Memory B cell (primary cell): ENCODE measurements around the gene STAT3.

Experiments used
- ATAC-seq: fragments of 150-1000 bp; cut with Tn5 transposase; 2 replicates; pipeline ENCODE4 v1.10.0; 2021; ENCODE audit warnings: low read depth, mild to moderate bottlenecking, moderate library complexity
- DNase-seq, 2 donors: peaks; one replicate each; pipeline ENCODE4 v3.0.0; 2022; ENCODE audit warnings: low spot score in 2 of 2
- H3K27ac Mint-ChIP-seq: one replicate; pipeline ENCODE4 v1.8.0; 2022; ENCODE audit warnings: mild to moderate bottlenecking, moderate library complexity, mixed read lengths
- H3K27me3 Mint-ChIP-seq: one replicate; pipeline ENCODE4 v1.8.0; 2022; ENCODE audit warnings: mixed read lengths
- H3K36me3 Mint-ChIP-seq: one replicate; pipeline ENCODE4 v1.8.0; 2022; ENCODE audit warnings: mild to moderate bottlenecking, mixed read lengths
- H3K4me1 Mint-ChIP-seq: one replicate; pipeline ENCODE4 v1.8.0; 2022; ENCODE audit warnings: mixed read lengths
- H3K4me3 Mint-ChIP-seq: one replicate; pipeline ENCODE4 v1.8.0; 2022; ENCODE audit warnings: mild to moderate bottlenecking, moderate library complexity, mixed read lengths
- H3K9me3 Mint-ChIP-seq: one replicate; pipeline ENCODE4 v1.8.0; 2022; ENCODE audit warnings: mixed read lengths

The STAT3 gene

GRCh38 chr17:42414704-42415409 is 26.6 kb upstream of the STAT3 start:
- DNase-seq (no peak), ATAC-seq (peak; percentile 78)
- no peaks in the 10 kb centered on the region for H3K36me3 Mint-ChIP-seq
- no peaks in the 10 kb centered on the region for H3K9me3 Mint-ChIP-seq
- H3K4me3 Mint-ChIP-seq: peak overlapping the region; percentile 66
- H3K27ac Mint-ChIP-seq: no peak overlapping the region
- peaks cover 11% of the 10 kb centered on the region for H3K4me1 Mint-ChIP-seq
- peaks cover 2% of the 10 kb centered on the region for H3K27me3 Mint-ChIP-seq

DNA sequence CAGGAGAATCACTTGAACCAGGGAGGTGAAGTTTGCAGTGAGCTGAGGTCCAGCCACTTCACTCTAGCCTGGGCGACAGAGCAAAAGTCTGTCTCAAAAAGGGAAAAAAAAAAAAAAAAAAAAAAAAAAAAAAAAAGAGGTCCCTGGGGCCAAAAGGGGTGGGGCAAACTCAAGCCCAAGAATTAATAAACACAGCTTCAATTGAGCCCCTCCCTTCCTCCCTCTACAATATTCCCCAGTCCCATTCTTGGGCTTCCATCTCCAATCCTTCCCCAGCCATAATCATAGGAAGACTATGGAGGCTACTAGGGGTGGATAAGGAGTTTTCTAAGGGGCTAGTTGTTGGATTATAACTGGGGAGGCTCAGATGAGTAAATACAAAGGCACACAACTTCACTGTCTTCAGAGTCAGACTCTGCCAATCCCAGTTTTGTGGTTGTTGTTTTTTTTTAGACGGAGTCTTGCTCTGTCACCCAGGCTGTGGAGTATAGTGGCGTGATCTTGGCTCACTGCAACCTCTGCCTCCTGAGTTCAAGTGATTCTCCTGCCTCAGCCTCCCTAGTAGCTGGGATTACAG is 25.3 kb upstream of the STAT3 start:
- DNase-seq (no peak), ATAC-seq (no peak)
- Mint-ChIP-seq H3K27me3 (no peaks in the 10 kb centered on the region), H3K4me1 (peaks cover 11% of the 10 kb centered on the region), H3K36me3 (no peaks in the 10 kb centered on the region), H3K9me3 (no peaks in the 10 kb centered on the region), H3K27ac (no peak overlapping the region), H3K4me3 (no peak overlapping the region)

DNA sequence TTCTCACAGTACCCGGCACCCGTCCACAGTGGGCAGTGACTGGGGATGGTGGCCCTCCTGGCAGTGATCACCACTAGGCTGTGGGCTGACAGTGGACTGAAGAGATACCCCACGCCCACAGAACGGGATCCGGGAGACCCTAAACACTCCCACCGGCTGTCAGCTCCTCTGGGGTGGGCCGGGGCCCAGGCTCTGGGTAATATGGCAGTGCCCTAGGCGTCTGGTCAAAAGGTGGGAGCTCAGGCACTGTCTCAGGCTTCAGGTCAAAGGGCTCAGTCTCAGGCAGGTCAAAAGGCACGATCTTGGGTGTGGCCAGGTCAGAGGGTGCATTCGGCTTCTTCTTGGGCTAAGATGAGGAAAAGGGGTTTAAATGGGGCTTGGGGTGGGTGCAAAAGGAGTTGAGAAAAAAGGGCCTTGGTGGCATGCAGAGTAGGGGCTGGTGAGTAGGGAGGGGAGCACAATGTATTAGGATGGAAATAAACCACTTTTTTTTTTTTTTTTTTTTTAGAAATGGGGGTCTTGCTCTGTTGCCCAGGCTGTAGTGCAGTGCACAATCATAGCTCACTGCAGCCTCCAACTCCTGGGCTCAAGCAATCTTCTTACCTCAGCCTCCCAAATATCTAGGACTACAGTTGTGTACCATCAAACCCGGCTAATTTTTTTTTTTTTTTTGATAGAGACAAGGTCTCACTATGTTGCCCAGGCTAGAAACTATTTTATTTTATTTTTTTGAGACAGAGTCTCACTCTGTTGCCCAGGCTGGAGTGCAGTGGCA is 23.9 kb upstream of the STAT3 start:
- Mint-ChIP-seq H3K27me3 (no peaks in the 10 kb centered on the region), H3K36me3 (no peaks in the 10 kb centered on the region), H3K9me3 (no peaks in the 10 kb centered on the region), H3K27ac (no peak overlapping the region), H3K4me1 (peaks cover 15% of the 10 kb centered on the region), H3K4me3 (no peak overlapping the region)
- no peak for DNase-seq
- no peak for ATAC-seq

GRCh38 chr17:42411361-42411760 is 23.1 kb upstream of the STAT3 start:
- Mint-ChIP-seq H3K36me3 (no peaks in the 10 kb centered on the region), H3K4me1 (peaks cover 15% of the 10 kb centered on the region), H3K27me3 (no peaks in the 10 kb centered on the region), H3K9me3 (no peaks in the 10 kb centered on the region), H3K27ac (no peak overlapping the region), H3K4me3 (no peak overlapping the region)
- ATAC-seq (no peak), DNase-seq (no peak)

- Mint-ChIP-seq H3K9me3 (no peaks in the 10 kb centered on the region), H3K4me3 (no peak overlapping the region), H3K27ac (no peak overlapping the region), H3K4me1 (peaks cover 16% of the 10 kb centered on the region), H3K27me3 (no peaks in the 10 kb centered on the region), H3K36me3 (no peaks in the 10 kb centered on the region)
- ATAC-seq: no peak
- no peak for DNase-seq
Observed at GRCh38 chr17:42410319-42410685, 22.1 kb upstream of the STAT3 start.

DNA sequence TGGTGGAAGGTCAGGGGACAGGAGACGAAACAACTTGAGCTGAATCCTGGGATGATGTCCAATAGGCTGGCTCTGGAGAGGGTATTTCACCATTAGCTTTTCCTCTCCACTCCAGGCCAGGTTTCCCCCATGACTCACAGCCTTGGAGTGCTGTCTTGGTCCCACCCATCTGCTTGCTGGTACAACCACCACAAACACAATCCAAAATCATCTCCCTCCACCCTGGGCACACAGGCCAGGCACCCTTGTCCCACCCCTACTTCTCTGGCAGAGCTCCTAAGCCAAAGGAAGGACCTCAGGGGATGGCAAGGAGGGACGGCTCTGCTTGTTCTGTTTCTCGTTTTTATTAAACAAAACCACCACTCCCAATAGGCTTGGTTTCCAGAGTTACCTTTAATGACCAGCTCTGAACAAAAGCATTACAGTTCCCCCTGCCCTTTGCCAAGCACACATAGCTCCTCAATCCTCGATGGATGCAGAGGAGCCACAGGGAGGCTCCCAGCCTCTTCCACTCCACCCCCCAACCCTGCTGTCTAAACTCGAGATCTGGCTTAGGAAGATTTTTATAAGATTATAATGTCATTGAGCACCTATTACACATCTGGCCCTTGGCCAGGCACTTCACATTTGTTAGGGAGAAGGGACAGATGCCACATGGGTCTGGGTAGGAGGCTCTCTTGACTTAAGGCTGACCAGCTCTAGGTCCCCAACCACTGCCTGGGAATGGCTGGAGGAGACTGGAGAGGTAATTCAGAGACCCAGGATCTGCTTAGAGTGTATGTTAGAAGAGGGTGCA is 21.5 kb upstream of the STAT3 start:
- Mint-ChIP-seq H3K4me3 (no peak overlapping the region), H3K9me3 (no peaks in the 10 kb centered on the region), H3K27ac (no peak overlapping the region), H3K36me3 (no peaks in the 10 kb centered on the region), H3K27me3 (no peaks in the 10 kb centered on the region), H3K4me1 (peaks cover 10% of the 10 kb centered on the region)
- DNase-seq (no peak), ATAC-seq (no peak)

DNA sequence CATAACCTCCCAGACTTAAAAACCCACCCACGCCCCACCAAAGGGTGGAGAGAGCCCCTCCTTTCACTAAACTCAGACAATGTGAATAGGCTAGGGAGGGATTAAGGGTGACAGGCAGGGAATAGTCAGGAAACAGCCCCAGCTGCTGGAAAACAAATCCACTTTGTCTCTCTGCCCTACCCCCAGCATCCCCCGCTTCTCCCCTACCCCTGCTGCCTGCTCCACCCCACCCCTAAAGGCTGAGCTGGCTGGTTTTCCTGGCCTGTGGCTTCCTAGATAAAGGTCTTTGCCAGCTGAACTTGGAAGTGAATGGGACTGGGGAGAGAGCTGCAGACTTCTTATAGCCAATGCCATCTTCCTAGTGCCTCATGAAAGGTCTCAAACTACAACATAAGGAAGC is 19.8 kb upstream of the STAT3 start:
- no peaks in the 10 kb centered on the region for H3K36me3 Mint-ChIP-seq
- H3K27ac Mint-ChIP-seq: no peak overlapping the region
- no peak overlapping the region for H3K4me3 Mint-ChIP-seq
- H3K9me3 Mint-ChIP-seq: no peaks in the 10 kb centered on the region
- H3K27me3 Mint-ChIP-seq: peaks cover 3% of the 10 kb centered on the region
- H3K4me1 Mint-ChIP-seq: peaks cover 8% of the 10 kb centered on the region
- no peak for DNase-seq
- ATAC-seq: no peak

- H3K27ac Mint-ChIP-seq: no peak overlapping the region
- no peaks in the 10 kb centered on the region for H3K9me3 Mint-ChIP-seq
- DNase-seq (peak; percentile 46 to 54), ATAC-seq (peak; percentile 90)
- peaks cover 8% of the 10 kb centered on the region for H3K4me1 Mint-ChIP-seq
- H3K4me3 Mint-ChIP-seq: no peak overlapping the region
- no peaks in the 10 kb centered on the region for H3K36me3 Mint-ChIP-seq
- peaks cover 3% of the 10 kb centered on the region for H3K27me3 Mint-ChIP-seq
Observed at GRCh38 chr17:42407289-42407836, 19.1 kb upstream of the STAT3 start.

DNA sequence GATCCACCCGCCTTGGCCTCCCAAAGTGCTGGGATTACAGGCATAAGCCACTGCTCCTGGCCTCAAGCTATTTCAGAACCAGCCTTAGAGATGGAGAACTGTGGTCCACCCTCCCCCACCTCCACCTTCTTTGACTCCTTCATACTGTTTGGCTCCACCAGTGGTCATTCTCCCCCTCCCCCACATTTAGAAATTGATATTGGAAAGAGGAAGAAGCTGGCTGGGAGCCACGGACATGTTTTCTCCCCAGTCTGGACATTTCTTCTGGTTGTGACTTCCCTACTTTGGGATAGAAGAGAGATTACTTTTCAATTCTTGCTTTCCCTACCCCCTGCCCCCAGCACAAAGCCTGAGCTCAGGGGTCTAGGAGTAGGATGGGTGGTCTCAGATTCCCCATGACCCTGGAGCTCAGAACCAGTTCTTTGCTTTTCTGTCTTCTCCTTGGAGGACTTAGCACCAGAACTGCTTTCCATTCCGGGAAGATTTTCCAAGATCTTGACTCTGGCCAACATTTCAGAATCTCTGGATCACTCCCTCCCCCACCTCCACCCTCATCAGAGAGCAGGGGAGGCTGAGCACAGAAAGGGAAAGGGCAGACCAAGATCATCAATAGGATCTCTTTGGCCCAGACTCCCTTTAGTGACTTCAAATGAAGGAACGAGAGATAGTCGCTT is 18.5 kb upstream of the STAT3 start:
- H3K27ac Mint-ChIP-seq: no peak overlapping the region
- DNase-seq: no peak
- no peak for ATAC-seq
- H3K4me3 Mint-ChIP-seq: no peak overlapping the region
- no peaks in the 10 kb centered on the region for H3K36me3 Mint-ChIP-seq
- H3K9me3 Mint-ChIP-seq: no peaks in the 10 kb centered on the region
- peaks cover 3% of the 10 kb centered on the region for H3K27me3 Mint-ChIP-seq
- H3K4me1 Mint-ChIP-seq: peaks cover 8% of the 10 kb centered on the region

- Mint-ChIP-seq H3K27me3 (peaks cover 3% of the 10 kb centered on the region), H3K9me3 (no peaks in the 10 kb centered on the region), H3K36me3 (no peaks in the 10 kb centered on the region), H3K27ac (no peak overlapping the region), H3K4me3 (no peak overlapping the region), H3K4me1 (peaks cover 8% of the 10 kb centered on the region)
- ATAC-seq (peak; percentile 82), DNase-seq (peak; percentile 84 to 87)
Observed at GRCh38 chr17:42405963-42406495, 17.8 kb upstream of the STAT3 start.

- ATAC-seq: no peak
- H3K27ac Mint-ChIP-seq: no peak overlapping the region
- H3K9me3 Mint-ChIP-seq: no peaks in the 10 kb centered on the region
- H3K4me3 Mint-ChIP-seq: no peak overlapping the region
- no peak for DNase-seq
- peaks cover 3% of the 10 kb centered on the region for H3K27me3 Mint-ChIP-seq
- no peaks in the 10 kb centered on the region for H3K36me3 Mint-ChIP-seq
- H3K4me1 Mint-ChIP-seq: peaks cover 8% of the 10 kb centered on the region
Observed at GRCh38 chr17:42405076-42405475, 16.8 kb upstream of the STAT3 start.

DNA sequence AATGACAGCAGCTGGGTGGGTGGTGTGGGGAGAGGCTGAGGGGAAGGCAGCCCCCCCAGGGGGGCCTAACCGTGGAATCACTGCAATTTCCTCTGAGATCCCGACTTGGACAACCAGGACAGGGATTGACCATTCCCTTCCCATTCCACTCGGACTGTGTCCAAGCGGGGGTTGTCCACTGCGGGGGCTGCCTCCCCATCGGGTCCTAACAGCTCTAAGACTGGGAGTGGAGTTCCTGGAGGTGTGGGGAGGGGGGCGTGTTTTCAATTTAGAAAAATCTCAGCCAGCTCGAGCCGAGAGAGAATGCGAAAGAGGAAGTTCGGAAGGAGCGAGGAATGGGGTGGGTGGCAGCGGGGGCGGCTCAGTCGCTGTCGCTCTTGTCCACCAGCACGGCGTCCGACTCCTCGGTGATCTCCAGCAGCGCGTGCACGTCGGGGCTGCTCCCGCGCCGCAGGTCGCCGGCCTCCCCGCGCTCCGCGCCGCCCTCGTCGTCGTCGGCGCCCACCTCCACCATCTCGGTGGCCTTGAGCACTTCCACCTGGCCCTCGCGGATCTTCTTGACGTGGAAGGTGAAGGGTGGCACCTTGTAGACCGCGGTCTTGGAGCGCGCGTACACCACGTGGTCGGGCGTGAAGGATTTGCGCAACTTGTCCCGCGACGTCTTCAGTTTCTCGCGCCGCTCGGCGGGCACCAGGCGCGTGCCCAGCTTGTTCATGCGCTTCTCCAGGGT is 16.2 kb upstream of the STAT3 start:
- Mint-ChIP-seq H3K4me3 (no peak overlapping the region), H3K4me1 (peaks cover 8% of the 10 kb centered on the region), H3K27ac (no peak overlapping the region), H3K9me3 (no peaks in the 10 kb centered on the region), H3K27me3 (peaks cover 3% of the 10 kb centered on the region), H3K36me3 (no peaks in the 10 kb centered on the region)
- DNase-seq (no peak), ATAC-seq (no peak)

- DNase-seq: no peak
- Mint-ChIP-seq H3K4me1 (peaks cover 8% of the 10 kb centered on the region), H3K4me3 (no peak overlapping the region), H3K27me3 (peaks cover 3% of the 10 kb centered on the region), H3K36me3 (no peaks in the 10 kb centered on the region), H3K9me3 (no peaks in the 10 kb centered on the region), H3K27ac (no peak overlapping the region)
- no peak for ATAC-seq
Observed at GRCh38 chr17:42403150-42403549, 14.9 kb upstream of the STAT3 start.
